HL-60/S4 treated with phorbol 12-myristate 13-acetate at 8.2 ng/mL for 4 days and 3 days (cell line): ENCODE data around the gene TM4SF4.

Experiments used
- in situ Hi-C: fragments of 300-500 bp; cut with MboI; formaldehyde crosslinking; loops from 2 replicates; pipeline ENCODE4 v1.15.0; 2022; ENCODE audit warnings: low sequenced_read_pairs

TM4SF4 gene

DNA sequence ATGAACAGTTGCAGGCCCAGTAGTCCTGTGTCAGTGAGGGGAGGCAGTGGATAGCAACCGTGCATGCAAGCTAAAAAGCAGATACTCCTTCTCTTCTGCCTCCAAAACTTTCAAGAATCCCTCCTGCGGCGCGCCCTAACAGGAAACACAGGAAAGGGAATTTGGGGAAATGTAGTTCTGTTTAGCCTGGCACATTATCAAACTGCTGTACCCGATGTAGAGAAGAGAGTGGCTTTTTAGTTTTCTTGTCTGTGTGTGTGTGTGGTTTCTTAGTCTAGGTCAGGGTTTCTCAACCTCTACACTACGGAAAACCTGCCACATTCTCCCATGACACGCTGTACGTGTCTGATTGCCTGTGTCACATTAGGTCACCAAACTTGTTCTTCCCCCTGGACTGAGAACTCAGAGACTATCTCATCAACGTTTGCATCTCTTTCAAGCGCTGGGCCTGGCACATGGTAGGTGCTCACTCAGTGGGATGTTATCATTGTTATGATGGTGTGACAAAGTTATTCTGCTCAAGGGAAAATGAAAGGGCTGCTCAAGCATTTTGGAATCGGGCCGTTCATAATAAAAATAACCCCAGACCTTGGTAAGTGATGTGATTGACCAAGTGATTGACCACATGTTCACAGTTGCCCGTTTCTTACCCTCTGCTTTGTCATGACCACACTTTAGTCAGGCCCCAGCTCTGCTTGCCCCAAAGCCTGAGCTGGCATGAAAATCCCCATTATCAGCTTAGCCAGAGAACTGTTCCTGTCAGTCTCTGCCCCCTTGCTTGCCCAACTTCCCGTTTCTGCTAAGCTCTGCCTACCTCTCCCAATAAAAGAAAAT lies 33.2 kb downstream of the TM4SF4 start:
- in situ Hi-C loops = loop anchor here (25.0 kb wide), 1 partner anchor 205 kb away; no protein-coding TSS in a partner anchor

DNA sequence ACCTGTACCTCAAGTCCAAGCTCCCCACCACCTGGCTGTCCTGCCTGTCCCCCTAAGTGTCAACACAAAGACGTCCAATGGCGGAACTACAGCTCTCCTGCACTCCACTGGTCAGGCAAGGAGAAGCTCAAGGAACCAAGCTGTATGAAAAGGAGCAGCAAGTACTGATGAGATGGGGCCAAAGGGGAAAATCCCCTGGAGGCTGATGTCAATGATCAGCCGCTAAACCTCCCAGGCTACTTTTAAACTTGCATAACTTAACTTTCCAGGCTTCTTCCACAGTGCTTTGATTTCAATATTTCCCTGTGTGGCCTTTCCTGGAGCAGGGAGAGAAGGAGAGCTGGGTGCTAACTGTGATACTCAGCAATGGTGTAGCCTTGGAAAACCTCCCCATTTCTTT lies 35.0 kb downstream of the TM4SF4 start:
- in situ Hi-C loops = loop anchor here (25.0 kb wide), 1 partner anchor 203 kb away; no protein-coding TSS in a partner anchor

DNA sequence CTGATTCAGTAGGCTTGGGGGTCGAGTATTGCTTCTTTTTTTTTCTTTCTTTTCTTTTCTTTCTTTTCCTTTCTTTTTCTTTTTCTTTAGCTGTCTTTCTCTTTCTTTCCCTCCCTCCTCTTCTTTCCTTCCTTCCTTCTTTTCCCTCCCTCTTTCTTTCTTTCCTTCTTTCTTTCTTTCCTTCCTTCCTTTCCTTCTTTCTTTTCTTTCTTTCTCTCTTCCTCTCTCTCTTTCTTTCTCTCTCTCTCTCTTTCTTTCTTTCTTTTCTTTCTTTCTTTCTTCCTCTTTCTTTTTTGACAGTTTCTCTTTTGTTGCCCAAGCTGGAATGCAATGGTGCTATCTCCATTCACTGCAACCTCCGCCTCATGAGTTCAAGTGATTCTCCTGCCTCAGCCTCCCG lies 36.0 kb downstream of the TM4SF4 start:
- in situ Hi-C loops = loop anchor here (25.0 kb wide), 1 partner anchor 202 kb away; no protein-coding TSS in a partner anchor

DNA sequence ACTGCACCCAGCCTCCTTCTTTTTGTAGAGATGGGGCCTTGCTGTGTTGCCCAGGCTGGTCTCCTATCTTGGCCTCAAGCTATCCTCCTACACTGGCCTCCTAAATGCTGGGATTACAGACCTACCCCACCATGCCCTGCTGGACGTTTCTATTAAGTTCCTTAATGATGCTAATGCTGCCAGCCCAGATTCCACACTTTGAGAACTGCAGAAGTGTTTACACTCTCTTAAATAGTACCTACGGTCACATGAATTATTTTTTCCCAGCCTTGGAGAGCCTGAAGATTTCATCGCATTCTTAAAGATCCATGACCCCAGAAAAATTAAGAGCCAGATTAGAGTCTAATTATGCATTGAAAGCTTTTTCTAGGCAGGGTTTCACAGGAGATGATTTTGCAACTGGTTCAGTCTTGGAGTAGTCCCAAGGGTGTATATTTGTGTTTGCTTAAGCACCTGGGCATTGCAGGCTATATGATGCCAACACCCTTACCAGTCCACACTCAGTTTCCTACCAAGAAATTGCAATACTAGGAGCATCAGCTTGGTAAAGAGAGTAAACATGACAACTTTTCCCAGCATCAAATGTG lies 36.6 kb downstream of the TM4SF4 start:
- in situ Hi-C loops = loop anchor here (25.0 kb wide), 1 partner anchor 201 kb away; no protein-coding TSS in a partner anchor

DNA sequence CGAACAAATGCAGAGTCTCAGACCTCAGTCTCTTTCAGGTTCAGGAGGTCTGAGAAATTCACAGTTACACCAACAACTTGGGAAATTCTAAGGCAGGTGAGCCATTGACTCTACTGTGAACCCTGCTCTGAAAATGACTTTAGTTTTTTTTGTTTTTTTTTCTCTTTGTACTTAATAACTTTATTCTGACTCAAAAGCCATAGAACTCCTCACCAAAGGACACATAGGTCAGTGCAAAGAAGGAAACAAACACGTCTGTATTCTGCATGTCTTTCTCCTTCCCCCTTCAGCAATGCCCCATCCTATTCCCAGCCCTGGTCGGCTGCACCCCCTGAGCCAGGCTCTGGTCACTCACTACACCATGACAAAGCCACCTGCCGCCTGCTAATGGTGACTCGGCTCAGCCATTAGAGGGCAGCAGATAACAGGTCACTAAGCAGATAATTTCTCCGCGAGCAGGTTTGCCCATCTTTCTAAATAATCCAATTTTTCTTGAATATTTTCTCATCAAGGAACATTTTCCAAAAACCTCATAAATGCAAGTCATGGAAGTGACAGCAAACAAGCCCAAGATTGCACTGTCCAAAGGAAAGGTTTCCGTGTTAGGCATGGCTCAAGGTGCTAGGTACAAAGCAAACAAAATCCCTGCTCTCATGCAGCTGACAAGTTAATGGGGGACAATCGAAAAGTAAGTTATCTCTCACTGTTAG lies 37.7 kb downstream of the TM4SF4 start:
- in situ Hi-C loops = loop anchor here (25.0 kb wide), 1 partner anchor 200 kb away; no protein-coding TSS in a partner anchor

DNA sequence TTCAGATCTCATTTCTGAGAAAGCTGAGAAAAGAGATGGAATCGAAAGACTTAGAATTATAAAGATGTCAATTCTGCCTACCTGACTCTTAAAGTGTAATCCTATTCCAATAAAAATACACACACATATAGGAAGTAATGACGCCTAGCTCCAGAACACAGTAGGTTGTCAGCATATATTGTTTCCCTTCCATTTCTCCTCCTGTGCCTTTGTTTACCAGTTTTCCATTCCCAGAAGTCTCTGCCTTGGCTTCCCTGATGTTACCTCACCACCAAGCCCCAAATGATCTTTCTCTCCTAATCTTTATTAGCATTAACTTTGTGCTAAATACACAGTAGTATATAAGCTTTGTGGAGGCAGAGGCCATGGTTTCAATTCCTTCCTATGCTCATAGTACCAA lies 40.0 kb downstream of the TM4SF4 start:
- in situ Hi-C loops = loop anchor here (25.0 kb wide), 1 partner anchor 198 kb away; no protein-coding TSS in a partner anchor

DNA sequence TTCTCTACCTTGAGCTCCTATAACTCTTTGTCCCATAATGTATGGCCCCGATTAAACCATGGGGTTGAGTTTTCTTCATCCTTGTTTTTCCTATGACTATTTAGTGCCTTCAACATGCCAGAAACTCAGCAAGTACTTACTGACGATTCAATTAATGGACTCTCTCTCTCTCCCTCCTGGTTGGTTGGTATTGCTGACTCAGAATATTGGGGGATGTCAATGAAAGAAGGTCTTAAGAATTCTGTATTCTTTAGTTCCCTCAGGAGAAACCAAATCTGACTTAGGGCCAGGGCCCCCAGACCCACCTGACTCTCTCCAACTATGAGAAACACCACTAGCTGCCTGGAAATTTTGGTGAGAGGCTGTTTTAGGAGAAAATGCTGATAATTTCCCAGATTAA lies 40.8 kb downstream of the TM4SF4 start:
- in situ Hi-C loops = loop anchor here (25.0 kb wide), 1 partner anchor 197 kb away; no protein-coding TSS in a partner anchor

DNA sequence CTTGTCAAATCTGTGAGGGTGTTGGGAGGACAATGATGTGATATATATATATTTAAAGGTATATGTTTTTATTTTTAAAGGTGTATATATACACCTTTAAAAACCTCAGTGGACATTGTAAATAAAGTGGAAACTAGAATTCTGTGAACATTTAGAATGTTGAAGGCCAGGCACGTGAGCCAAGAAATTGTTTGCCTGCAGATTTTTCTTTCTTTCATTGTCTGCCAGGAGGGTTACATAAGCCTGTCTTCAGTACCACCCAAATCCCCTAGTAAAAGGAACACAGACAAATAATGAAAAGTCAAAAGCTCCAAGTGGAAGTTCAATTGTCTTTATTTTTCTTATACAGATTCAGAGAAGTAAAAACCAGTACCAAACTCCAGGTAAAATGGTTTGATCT lies 42.4 kb downstream of the TM4SF4 start:
- in situ Hi-C loops = loop anchor here (25.0 kb wide), 1 partner anchor 195 kb away; no protein-coding TSS in a partner anchor

DNA sequence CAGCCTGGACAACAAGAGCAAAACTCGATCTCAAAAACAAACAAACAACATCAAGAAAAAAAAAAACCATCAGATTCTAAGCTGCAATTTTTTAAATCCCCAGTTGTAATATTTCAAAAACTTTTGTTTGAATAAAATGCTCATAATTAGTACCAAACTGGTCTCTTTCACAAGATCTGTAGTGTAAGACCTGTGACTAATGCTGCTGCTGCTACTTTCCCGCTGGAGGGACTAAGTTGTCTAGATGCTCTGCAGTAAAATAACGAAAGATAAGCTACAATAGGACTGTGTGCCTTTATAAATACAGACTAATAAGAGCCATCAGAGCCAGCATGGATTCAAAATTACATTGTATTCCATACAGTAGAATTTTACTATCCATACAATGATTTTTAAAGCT lies 45.4 kb downstream of the TM4SF4 start:
- in situ Hi-C loops = loop anchor here (25.0 kb wide), 1 partner anchor 192 kb away; no protein-coding TSS in a partner anchor

DNA sequence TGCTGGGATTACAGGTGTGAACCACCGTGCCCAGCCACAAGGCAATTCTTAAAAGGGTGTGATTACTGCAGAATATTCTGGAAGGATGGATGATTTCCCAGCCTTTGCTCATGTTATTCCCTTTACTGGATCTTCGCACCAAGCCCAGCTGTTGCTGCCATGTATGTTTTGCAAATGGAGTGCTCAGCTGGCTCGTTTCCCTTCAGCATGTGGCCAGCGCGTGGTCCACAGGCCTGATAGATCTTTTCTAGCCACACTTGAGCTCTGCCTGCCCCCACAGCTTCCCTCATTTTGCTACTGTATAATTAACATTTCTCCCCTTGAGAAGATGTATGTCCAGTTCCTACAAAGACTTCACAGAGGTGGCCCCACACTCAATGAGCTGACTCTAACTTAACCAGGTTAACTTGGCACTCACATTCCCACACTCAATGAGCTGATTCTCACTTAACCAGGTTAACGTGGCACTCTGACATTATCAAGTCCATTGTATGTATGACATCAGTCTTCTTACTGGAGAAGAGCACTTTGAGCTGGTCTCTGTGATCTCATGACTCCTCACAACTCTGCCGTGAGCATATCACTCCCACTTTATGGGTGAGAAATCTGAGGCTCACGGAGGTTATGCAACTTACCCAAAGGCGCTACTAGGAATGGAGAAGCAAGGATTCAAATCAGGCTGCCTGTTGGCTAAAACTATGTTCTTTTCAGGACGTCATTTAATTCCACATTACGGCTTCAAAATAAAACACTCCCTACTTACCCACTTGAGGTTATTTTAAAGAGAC lies 49.2 kb downstream of the TM4SF4 start:
- in situ Hi-C loops = loop anchor here (25.0 kb wide), 1 partner anchor 189 kb away; no protein-coding TSS in a partner anchor

DNA sequence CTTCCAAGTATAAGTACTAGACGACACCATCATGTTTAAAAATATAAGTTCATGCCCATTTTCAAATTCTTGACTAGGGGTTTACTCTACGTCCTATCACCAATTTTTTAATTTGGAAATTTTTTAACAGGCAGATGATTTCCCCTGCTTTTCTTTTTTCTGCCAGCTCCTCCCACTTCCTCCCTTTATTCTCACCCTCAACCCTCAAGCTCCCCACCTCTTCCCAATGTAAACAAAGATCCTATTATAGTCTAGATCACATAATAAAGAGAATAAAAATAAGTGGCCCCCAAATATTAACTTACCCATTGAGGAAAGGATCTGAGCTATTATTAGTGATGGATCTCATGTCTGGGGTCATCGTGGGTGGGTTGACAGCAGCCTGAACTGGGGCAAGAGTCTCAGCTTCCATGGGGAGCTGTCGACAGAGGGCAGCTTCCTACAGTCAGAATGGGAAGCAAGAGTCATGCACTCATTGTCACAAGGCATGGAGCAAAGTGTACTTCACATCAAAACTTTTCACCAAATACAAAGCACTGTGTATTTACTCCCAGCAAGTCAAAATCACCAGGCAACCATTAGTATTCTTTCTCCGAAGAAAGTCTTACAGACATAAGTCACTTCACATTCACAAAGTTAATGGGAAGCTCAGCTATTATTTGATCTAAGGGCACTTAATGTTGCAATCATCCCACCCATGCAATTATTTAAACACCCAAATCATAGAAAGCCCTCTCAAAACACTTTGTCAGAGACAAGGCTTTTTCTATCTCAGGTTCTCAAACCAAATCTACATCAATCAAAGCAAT lies 53.2 kb downstream of the TM4SF4 start:
- in situ Hi-C loops = no loop called here

DNA sequence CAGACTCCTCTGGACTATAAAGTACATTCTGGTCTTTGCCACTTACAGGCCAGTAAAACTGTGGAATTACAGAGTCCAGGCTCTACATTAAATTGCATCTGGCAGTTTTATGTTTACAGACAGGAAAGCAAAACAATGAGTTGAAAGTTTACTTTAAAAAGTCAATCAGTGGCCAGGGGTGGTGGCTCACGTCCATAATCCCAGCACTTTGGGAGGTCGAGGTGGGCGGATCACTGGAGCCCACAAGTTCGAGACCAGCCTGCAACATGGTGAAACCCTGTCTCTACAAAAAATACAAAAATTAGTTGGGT lies 53.8 kb downstream of the TM4SF4 start:
- in situ Hi-C loops = no loop called here

DNA sequence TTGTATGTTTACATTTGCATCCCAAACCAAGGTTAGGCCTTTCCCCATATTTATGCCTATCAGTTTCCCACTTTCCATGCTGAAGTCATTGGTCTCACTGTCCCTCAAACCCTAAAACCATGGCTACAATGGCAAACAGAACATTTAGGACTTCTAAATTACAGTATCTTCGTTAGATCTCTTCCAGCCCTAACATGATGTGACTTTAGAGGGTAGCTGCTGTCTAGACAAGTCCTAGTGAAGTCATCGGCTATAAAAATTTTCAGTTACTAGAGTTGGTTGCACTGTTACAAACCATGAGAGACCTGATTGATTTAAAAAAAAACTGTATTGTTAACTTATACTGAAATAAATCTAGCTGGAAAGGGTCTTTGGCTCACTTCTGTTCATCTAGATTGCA lies 54.6 kb downstream of the TM4SF4 start:
- in situ Hi-C loops = no loop called here

DNA sequence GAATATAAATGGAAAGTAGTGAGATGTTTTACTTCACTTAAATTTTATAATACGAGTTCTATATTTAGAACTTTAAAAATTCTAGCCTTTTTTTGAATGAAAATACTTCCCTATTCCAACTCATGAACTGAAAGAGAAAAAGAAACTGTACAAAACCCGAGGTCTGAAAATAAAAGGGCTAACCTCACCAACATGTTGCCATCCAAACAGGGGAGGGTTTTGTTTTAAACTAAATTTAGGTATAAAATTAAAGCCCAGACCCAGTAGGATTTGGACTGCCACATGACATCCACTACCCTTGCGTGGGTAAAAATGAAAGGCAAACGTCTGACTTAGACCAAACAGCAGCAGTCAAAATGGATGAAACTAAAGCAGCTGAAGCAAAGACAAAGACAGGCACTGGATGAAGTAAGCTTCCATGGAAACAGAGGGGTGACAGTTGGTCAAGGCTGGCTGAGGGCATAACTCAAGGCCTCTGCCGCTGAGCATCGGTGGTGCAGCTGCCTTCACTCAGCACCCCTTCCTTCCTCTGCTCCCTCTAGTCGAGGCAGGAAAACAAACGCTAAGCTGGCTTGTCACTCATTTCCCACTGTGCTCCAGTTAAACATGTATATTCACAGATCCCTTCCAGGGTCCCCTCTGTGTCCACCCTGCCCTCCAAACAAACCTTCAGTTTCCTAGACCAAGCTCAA lies 58.1 kb downstream of the TM4SF4 start:
- in situ Hi-C loops = no loop called here

DNA sequence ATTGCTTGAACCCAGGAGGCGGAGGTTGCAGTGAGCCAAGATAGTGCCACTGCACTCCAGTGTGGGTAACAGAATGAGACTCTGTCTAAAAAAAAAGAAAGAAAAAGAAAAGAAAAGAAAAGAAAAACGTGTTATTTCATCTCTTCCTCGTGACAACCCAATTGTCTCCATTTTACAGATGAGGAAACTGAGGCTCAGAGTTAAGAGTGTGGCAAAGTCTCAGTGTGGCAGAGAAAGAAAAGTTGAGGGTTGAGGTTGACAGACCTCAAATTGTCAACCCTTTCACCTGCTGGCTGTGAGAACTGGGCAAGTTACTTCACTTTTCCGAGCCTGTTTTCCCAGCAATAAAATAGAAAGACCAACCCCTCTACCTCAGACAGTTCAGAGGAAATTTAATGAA lies 59.6 kb downstream of the TM4SF4 start:
- in situ Hi-C loops = no loop called here

DNA sequence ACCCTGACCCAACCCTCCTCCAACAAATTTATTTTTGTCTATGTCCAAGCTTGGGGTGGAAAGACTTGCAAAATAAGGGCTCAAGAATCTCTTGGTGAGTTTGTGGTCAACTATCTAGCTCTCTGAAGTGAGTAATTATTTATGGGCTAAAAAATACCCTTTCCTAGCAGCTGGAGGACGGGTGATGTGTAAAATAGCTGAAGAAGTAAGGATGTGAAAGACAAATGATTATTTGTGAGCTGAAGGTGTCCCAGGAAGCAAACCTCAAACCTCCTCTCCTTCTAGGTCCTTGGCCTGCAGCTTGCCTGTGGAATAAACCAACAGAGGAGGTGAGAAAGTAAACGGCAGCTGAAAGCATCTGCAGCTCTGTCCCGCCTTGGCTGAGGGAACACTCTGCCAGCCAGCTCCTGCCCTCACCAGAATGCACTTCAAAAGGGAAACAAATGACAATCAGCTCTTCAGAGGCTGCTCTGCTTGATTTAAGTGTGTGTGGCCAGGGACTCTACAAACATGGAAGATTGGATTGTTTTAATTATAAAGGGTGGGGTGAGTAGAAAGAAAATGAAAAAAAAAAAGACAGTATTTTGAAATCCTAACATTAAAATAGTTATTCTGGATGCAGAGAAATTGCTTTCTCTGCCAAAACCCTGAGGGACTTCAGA lies 60.3 kb downstream of the TM4SF4 start:
- in situ Hi-C loops = no loop called here

DNA sequence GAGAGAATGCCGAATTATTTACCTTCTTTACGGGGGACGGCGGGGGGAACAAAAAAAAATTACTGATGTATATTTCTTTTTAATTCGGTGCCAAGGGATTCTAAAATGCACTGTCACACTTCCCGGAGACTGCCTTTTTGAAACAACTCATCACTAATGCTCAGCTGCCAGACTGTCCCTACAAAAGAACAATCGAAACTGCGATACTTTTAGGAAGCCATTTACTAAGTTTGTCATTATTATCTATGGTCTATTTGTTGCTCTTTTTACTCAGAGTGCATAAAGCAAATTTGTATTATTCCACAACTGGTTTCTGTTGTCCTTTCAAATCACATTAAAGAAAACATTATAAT lies 60.8 kb downstream of the TM4SF4 start:
- in situ Hi-C loops = no loop called here

DNA sequence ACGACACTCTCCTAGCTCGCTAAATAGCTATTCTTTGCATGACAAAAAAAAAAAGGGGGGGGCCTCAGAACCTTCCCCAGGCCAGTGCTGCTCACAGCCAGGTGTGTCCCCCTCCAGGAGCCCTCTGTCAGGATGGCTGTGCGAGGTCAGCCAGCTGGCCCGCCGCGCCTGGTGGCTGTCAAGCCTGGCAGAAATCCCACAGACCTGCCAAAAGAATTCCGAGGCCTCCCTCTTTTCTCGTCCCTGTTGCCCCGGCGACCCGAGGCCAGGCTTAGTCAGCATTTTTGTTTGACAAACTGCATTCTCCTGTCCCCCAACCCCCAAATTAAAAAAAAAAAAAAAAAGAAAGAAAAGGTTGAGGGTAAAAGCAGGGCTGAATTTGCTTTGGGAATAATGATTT lies 61.9 kb downstream of the TM4SF4 start:
- in situ Hi-C loops = no loop called here

DNA sequence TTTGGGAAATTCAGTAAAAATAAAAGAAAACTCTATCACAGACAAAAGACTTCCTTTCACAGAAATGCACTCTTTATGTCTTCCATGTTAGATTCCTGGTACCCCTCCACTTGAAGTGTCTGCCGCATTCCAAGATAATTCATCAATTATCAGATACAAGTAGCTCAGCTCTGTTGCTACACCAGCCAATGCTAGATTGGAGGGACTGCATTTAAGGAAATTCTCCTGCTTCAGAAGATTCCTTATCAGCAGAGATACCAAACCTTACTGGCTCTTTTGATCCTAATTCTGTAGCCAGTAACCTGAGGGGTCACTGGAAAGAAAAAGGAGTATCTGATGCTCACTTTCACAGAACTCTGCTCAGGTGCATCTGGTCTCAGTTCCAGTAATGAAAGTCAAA lies 63.9 kb downstream of the TM4SF4 start:
- in situ Hi-C loops = no loop called here
